SJCRH30 (cell line): ENCODE measurements around the gene FSCN2. TPM values are rescaled to one million over a fixed set of nuclear protein-coding genes. Genes with fewer than 3 reads are reported as not detected.

ENCODE experiments used
- DNase-seq, 2 experiments: peaks; one replicate each; pipeline ENCODE4 v3.0.0-alpha.2; 2015 to 2020
- H3K27ac ChIP-seq: fragments of 250-450 bp; sonication (Bioruptor Pico); 2 replicates; pipeline ENCODE4 v1.5.1; 2020; ENCODE audit warnings: mild to moderate bottlenecking, moderate library complexity
- H3K27me3 ChIP-seq: fragments of 250-450 bp; sonication (Bioruptor Pico); 2 replicates; pipeline ENCODE4 v1.5.1; 2020; ENCODE audit warnings: mild to moderate bottlenecking, moderate library complexity
- H3K36me3 ChIP-seq: fragments of 250-450 bp; sonication (Bioruptor Pico); 2 replicates; pipeline ENCODE4 v1.5.1; 2020; ENCODE audit warnings: mild to moderate bottlenecking, moderate library complexity
- H3K4me1 ChIP-seq: fragments of 250-450 bp; sonication (Bioruptor Pico); 2 replicates; pipeline ENCODE4 v1.5.1; 2020; ENCODE audit warnings: mild to moderate bottlenecking, moderate library complexity
- H3K4me3 ChIP-seq: fragments of 250-450 bp; sonication (Bioruptor Pico); 2 replicates; pipeline ENCODE4 v1.5.1; 2020; ENCODE audit warnings: mild to moderate bottlenecking, moderate library complexity
- H3K9me3 ChIP-seq: fragments of 250-450 bp; sonication (Bioruptor Pico); replicated peaks from 2 replicates; pipeline ENCODE4 v1.5.1; 2020; ENCODE audit warnings: mild to moderate bottlenecking, moderate library complexity
- total RNA-seq: library from RNA; depleted of rRNA; stranded (reverse); fragments of >200 nt; shearing (Covaris generic); gene quantifications from 2 replicates; pipeline ENCODE4 v1.2.3, GENCODE V29; 2014

The FSCN2 gene
- total RNA-seq, 1 experiment from 2014 or later = 0.61 TPM

GRCh38 chr17:81572563-81573168 lies 44.5 kb downstream of the FSCN2 start:
- H3K4me3 ChIP-seq = no peak overlapping the region
- H3K9me3 ChIP-seq = no peaks in the 10 kb centered on the region
- H3K27ac ChIP-seq = no peak overlapping the region
- H3K27me3 ChIP-seq = no peaks in the 10 kb centered on the region
- no peak for DNase-seq
- peaks cover 86% of the 10 kb centered on the region for H3K36me3 ChIP-seq
- peaks cover 25% of the 10 kb centered on the region for H3K4me1 ChIP-seq

DNA sequence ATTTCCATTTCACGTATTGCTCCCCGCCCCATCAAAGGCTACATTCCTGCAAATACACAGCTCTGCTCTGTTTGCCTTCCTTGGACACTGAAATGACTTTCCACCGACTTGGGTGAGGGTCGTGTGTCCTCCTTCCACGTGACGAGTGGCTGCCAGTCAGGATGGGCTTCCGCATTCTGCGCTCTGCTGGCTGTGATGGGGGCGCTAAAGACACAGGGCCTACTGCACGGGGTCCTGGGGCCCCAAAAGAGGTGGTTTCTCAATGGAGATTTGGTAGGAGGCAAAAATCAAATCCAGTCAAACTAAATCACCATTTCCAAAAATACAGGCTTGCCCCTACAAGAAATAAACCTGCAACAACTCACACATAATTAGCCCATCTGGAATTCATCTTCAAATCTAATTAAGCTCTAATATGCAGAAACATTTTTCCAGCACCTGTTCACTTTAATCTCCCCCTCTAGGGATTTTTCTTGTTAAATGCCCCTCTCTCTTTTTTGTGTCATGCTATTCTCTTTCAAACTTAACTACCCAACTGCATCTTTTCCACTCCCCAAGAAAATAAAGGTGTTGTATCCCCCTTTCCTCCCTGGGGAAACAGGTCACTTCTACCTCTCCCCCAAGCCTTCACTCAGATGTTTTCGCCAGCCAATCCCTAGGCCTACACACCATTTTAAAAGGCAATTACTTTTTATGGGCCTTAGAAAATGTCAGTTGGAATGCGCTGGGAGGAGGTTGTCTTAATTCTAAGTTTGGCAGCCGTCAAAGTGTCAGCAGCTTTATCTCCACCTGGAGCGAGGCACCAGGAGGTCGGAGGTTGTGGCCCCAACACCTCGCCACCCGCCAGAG lies 45.8 kb downstream of the FSCN2 start:
- Histone ChIP-seq H3K4me1 (peaks cover 21% of the 10 kb centered on the region), H3K27me3 (no peaks in the 10 kb centered on the region), H3K4me3 (no peak overlapping the region), H3K27ac (no peak overlapping the region), H3K9me3 (no peaks in the 10 kb centered on the region), H3K36me3 (peaks cover 78% of the 10 kb centered on the region)
- DNase-seq = no peak

DNA sequence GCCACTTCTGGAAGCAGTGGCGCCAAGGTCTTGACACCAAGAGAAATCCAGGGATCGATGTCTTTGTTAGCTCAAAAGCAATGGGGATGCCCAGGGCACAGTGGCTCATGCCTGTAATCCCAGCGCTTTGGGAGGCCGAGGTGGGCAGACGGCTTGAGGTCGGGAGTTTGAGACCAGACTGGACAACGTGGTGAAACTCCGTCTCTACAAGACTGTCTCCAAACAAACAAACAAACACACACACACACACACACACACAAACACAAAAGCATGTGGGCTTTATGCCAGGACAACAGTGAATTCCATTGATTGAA lies 46.4 kb downstream of the FSCN2 start:
- Histone ChIP-seq H3K9me3 (no peaks in the 10 kb centered on the region), H3K27me3 (no peaks in the 10 kb centered on the region), H3K27ac (no peak overlapping the region), H3K4me3 (no peak overlapping the region), H3K36me3 (peaks cover 72% of the 10 kb centered on the region), H3K4me1 (peaks cover 21% of the 10 kb centered on the region)
- DNase-seq = no peak

DNA sequence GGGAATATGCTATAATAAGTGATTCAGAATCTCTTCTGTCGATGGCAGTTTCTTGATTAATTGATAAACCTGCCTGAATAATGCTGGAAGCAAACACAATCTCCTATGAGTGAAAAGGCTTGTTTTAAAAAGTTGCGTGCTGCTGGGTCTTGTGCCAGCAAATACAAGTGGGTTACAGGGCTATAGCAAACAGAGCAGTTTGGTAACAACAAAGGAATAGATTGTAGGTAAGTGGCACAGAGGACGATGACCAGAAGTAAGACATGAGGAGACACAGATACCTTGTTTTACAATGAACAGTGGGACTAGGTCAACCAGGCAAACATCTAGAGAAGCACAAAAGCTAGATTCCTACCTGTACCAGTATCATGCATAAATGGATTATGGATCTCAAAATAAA lies 47.7 kb downstream of the FSCN2 start:
- Histone ChIP-seq H3K9me3 (no peaks in the 10 kb centered on the region), H3K4me1 (peaks cover 21% of the 10 kb centered on the region), H3K27ac (no peak overlapping the region), H3K36me3 (peaks cover 64% of the 10 kb centered on the region), H3K27me3 (no peaks in the 10 kb centered on the region), H3K4me3 (no peak overlapping the region)
- no peak for DNase-seq

GRCh38 chr17:81576621-81577277 lies 48.6 kb downstream of the FSCN2 start:
- no peak for DNase-seq
- no peak overlapping the region for H3K4me3 ChIP-seq
- H3K36me3 ChIP-seq = peaks cover 61% of the 10 kb centered on the region
- H3K27me3 ChIP-seq = no peaks in the 10 kb centered on the region
- H3K27ac ChIP-seq = no peak overlapping the region
- H3K9me3 ChIP-seq = no peaks in the 10 kb centered on the region
- H3K4me1 ChIP-seq = peaks cover 21% of the 10 kb centered on the region

- Histone ChIP-seq H3K4me3 (no peak overlapping the region), H3K27ac (no peak overlapping the region), H3K9me3 (no peaks in the 10 kb centered on the region), H3K36me3 (peaks cover 61% of the 10 kb centered on the region), H3K27me3 (no peaks in the 10 kb centered on the region), H3K4me1 (peaks cover 21% of the 10 kb centered on the region)
- no peak for DNase-seq
Measured at GRCh38 chr17:81577278-81578000, 49.3 kb downstream of the FSCN2 start.

- H3K27me3 ChIP-seq = no peaks in the 10 kb centered on the region
- H3K4me3 ChIP-seq = no peak overlapping the region
- peaks cover 21% of the 10 kb centered on the region for H3K4me1 ChIP-seq
- no peaks in the 10 kb centered on the region for H3K9me3 ChIP-seq
- H3K36me3 ChIP-seq = peaks cover 61% of the 10 kb centered on the region
- no peak overlapping the region for H3K27ac ChIP-seq
- DNase-seq = no peak
Measured at GRCh38 chr17:81578038-81578441, 49.9 kb downstream of the FSCN2 start.

DNA sequence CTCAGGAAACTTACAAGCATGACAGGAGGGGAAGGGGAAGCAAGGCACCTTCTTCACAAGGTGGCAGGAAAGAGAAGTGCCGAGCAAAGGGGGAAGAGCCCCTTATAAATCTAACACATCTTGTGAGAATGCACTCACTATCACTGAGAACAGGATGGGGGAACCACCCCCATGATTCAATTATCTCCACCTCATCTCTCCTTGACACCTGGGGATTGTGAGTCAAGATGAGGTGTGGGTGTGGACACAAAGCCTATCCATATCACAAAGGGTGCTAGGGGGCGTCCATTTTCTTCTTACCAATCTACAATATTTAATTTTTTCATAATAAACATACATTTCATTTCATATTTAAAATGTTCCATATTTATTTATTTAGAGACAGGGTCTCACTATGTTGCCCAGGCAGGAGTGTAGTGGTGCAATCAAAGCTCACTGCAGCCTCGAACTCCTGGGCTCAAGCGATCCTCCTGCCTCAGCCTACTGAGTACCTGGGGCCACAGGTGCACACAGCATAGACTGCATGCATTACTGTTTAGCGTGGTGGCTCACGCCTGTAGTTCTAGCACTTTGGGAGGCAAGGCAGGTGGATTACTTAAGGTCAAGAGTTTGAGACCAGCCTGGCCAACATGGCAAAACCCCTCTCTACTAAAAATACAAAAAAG lies 50.5 kb downstream of the FSCN2 start:
- DNase-seq = no peak
- Histone ChIP-seq H3K27me3 (no peaks in the 10 kb centered on the region), H3K36me3 (peaks cover 61% of the 10 kb centered on the region), H3K27ac (no peak overlapping the region), H3K9me3 (no peaks in the 10 kb centered on the region), H3K4me3 (no peak overlapping the region), H3K4me1 (peaks cover 21% of the 10 kb centered on the region)

GRCh38 chr17:81579298-81579697 lies 51.1 kb downstream of the FSCN2 start:
- H3K4me1 ChIP-seq = peaks cover 16% of the 10 kb centered on the region
- H3K27me3 ChIP-seq = no peaks in the 10 kb centered on the region
- H3K4me3 ChIP-seq = no peak overlapping the region
- no peak overlapping the region for H3K27ac ChIP-seq
- no peaks in the 10 kb centered on the region for H3K9me3 ChIP-seq
- no peak for DNase-seq
- peaks cover 61% of the 10 kb centered on the region for H3K36me3 ChIP-seq

- Histone ChIP-seq H3K27ac (no peak overlapping the region), H3K4me1 (peaks cover 10% of the 10 kb centered on the region), H3K36me3 (peaks cover 61% of the 10 kb centered on the region), H3K4me3 (no peak overlapping the region), H3K27me3 (no peaks in the 10 kb centered on the region), H3K9me3 (no peaks in the 10 kb centered on the region)
- no peak for DNase-seq
Measured at GRCh38 chr17:81579821-81580321, 51.7 kb downstream of the FSCN2 start.

- no peak overlapping the region for H3K4me3 ChIP-seq
- peaks cover 10% of the 10 kb centered on the region; the same call in 1 of the 2 replicates for H3K4me1 ChIP-seq
- no peak overlapping the region for H3K27ac ChIP-seq
- H3K27me3 ChIP-seq = no peaks in the 10 kb centered on the region
- H3K36me3 ChIP-seq = peaks cover 61% of the 10 kb centered on the region
- no peak for DNase-seq
- no peaks in the 10 kb centered on the region for H3K9me3 ChIP-seq
Measured at GRCh38 chr17:81580481-81580880, 52.3 kb downstream of the FSCN2 start.

DNA sequence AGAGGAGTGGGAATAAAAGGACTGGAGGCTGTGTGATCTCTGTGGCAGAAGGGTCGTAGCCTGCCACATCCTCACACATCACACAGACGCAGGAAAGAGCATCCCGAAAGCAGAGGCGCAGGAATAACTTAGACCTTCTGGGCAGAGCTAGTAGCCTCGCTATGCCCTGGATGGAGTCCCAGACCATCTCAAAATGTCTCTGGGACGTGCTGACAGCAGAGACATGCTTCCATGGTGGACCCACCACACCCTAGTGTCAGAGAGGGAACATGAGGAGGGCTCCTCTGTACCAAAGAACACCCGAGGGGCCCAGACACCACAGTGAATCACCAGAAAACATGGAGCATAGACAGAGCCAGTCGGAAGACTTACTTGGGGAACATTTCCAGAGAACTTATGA lies 53.6 kb downstream of the FSCN2 start:
- H3K27me3 ChIP-seq = no peaks in the 10 kb centered on the region
- peaks cover 63% of the 10 kb centered on the region for H3K36me3 ChIP-seq
- no peak overlapping the region for H3K4me3 ChIP-seq
- H3K27ac ChIP-seq = no peak overlapping the region
- peaks cover 8% of the 10 kb centered on the region; the same call in 1 of the 2 replicates for H3K4me1 ChIP-seq
- DNase-seq = no peak
- H3K9me3 ChIP-seq = no peaks in the 10 kb centered on the region

- DNase-seq = no peak
- peaks cover 4% of the 10 kb centered on the region; the same call in 1 of the 2 replicates for H3K4me1 ChIP-seq
- no peak overlapping the region for H3K4me3 ChIP-seq
- H3K27ac ChIP-seq = no peak overlapping the region
- no peaks in the 10 kb centered on the region for H3K27me3 ChIP-seq
- H3K9me3 ChIP-seq = no peaks in the 10 kb centered on the region
- peaks cover 66% of the 10 kb centered on the region for H3K36me3 ChIP-seq
Measured at GRCh38 chr17:81582341-81582740, 54.2 kb downstream of the FSCN2 start.

GRCh38 chr17:81582749-81583148 lies 54.6 kb downstream of the FSCN2 start:
- no peak for DNase-seq
- Histone ChIP-seq H3K9me3 (no peaks in the 10 kb centered on the region), H3K4me1 (peaks cover under 1% of the 10 kb centered on the region; the same call in 1 of the 2 replicates), H3K36me3 (peaks cover 67% of the 10 kb centered on the region), H3K27ac (no peak overlapping the region), H3K4me3 (no peak overlapping the region), H3K27me3 (no peaks in the 10 kb centered on the region)
